ENCODE data around the gene MMP19.

MMP19 gene

GRCh38 chr12:55830601-55831446, 11.9 kb downstream of the MMP19 start:
- H3K36me3 ChIP-seq, result no peaks in the 10 kb centered on the region
- TF ChIP-seq CTCF (IDR thresholded peaks at IDR 0.05), result no peak
- peak overlapping the region; percentile 86 to 88 for H3K27ac ChIP-seq
- DNase-seq, result peak; percentile 82 to 87
- no peaks in the 10 kb centered on the region for H3K9me3 ChIP-seq
- H3K4me3 ChIP-seq, result peak overlapping the region; percentile 82 to 90
- intact Hi-C loops (cut with DNase I; ENCODE audit: low total_unique reads), result loop anchor here (5.0 kb wide), 1 partner anchor 106 kb away; no protein-coding TSS in a partner anchor
- no peaks in the 10 kb centered on the region for H3K27me3 ChIP-seq
- H3K4me1 ChIP-seq, result peaks cover 0 to 49% (median 36%) of the 10 kb centered on the region in 4 donors

GRCh38 chr12:55829967-55830600, 12.7 kb downstream of the MMP19 start:
- peak; percentile 45 to 77 for DNase-seq
- Histone ChIP-seq H3K27me3 (no peaks in the 10 kb centered on the region), H3K4me1 (peaks cover 0 to 54% (median 39%) of the 10 kb centered on the region in 4 donors), H3K4me3 (peak overlapping the region; percentile 82 to 90), H3K36me3 (no peaks in the 10 kb centered on the region), H3K9me3 (no peaks in the 10 kb centered on the region), H3K27ac (peak overlapping the region; percentile 86 to 88)
- intact Hi-C loops (cut with DNase I; ENCODE audit: low total_unique reads), result loop anchor here (5.0 kb wide), 1 partner anchor 107 kb away; no protein-coding TSS in a partner anchor
- no peak for TF ChIP-seq CTCF (IDR thresholded peaks at IDR 0.05)

GRCh38 chr12:55828357-55828756, 14.4 kb downstream of the MMP19 start:
- peak overlapping the region; percentile 86 to 88 for H3K27ac ChIP-seq
- no peak for DNase-seq
- H3K4me3 ChIP-seq, result peak overlapping the region; percentile 82 to 90
- no peaks in the 10 kb centered on the region for H3K9me3 ChIP-seq
- H3K4me1 ChIP-seq, result peaks cover 0 to 58% (median 41%) of the 10 kb centered on the region in 4 donors
- intact Hi-C loops (cut with DNase I; ENCODE audit: low total_unique reads), result no loop called here
- no peak for TF ChIP-seq CTCF (IDR thresholded peaks at IDR 0.05)
- no peaks in the 10 kb centered on the region for H3K27me3 ChIP-seq
- peaks cover 0 to 4% (median 0%) of the 10 kb centered on the region in 3 donors for H3K36me3 ChIP-seq

- no peak for DNase-seq
- peaks cover 0 to 58% (median 41%) of the 10 kb centered on the region in 4 donors for H3K4me1 ChIP-seq
- no peak overlapping the region for H3K27ac ChIP-seq
- no peaks in the 10 kb centered on the region for H3K27me3 ChIP-seq
- intact Hi-C loops (cut with DNase I; ENCODE audit: low total_unique reads), result no loop called here
- no peaks in the 10 kb centered on the region for H3K9me3 ChIP-seq
- TF ChIP-seq CTCF (IDR thresholded peaks at IDR 0.05), result no peak
- H3K4me3 ChIP-seq, result no peak overlapping the region
- peaks cover 0 to 9% (median 1%) of the 10 kb centered on the region in 3 donors for H3K36me3 ChIP-seq
These were observed 14.9 kb downstream of the MMP19 start for GRCh38 chr12:55827806-55828205.

GRCh38 chr12:55824726-55825125, 18.0 kb downstream of the MMP19 start:
- H3K27me3 ChIP-seq, result no peaks in the 10 kb centered on the region
- H3K36me3 ChIP-seq, result peaks cover 27 to 40% (median 29%) of the 10 kb centered on the region in 3 donors
- no peaks in the 10 kb centered on the region for H3K9me3 ChIP-seq
- no peak for TF ChIP-seq CTCF (IDR thresholded peaks at IDR 0.05)
- no peak overlapping the region for H3K4me3 ChIP-seq
- peaks cover 0 to 41% (median 27%) of the 10 kb centered on the region in 4 donors for H3K4me1 ChIP-seq
- no peak for DNase-seq
- intact Hi-C loops (cut with DNase I; ENCODE audit: low total_unique reads), result loop anchor here (2.0 kb wide), 1 partner anchor 82 kb away; the partner anchor contains the start of gene GDF11
- no peak overlapping the region for H3K27ac ChIP-seq

All from tibial artery (tissue), 4 donors.